H54 (cell line): Measurements from ENCODE around the gene PTPRG.

Source experiments
- DNase-seq: peaks from one replicate; pipeline ENCODE4 v3.0.0; 2011; ENCODE audit warnings: low spot score, mixed read lengths; ENCODE audit not compliant: insufficient read length
- FAIRE-seq: peaks from 3 replicates; lab custom pipeline; 2011; peaks lifted over from hg19 to GRCh38; lab: Jason Lieb, UNC
- POLR2A ChIP-seq: IDR thresholded peaks from 2 replicates; pipeline ENCODE4 v1.6.1; 2011; ENCODE audit warnings: low read depth, mild to moderate bottlenecking, low read length

The PTPRG gene

DNA sequence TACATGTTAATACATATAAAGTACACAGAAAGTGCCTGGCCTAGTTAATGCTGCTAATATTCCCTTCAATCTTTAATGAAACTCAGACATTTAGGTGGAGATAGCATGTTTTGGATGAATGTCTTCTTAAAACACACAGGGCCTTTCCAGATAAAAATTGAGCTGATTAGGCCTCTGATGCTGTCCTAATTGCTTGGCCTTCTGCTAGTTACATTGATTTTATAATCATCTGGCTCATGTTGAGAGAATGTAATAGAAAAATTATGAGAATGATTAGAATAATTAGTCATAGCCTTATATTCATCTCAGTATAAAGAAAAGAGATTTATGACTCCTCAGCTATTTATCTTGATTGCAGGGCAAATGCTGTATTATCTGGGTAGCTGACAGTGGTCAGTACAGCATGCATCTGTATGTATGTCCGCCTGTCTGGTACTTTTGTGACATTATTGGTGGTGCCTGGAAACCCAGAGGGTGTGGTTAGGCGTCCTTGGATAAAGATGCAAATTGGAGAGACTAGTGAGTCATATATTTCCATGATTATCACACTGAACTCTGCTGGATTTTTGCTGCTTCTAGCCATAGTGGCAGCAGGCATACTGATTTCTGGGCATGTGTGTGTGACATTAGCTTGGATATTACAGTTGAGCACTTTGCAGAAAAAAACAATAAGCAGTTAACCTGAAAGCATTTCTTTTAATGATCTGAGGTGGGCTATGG, 691.2 kb downstream of the PTPRG start:
- no peak for TF ChIP-seq POLR2A
- DNase-seq (no peak), FAIRE-seq (peak; percentile 38)

DNA sequence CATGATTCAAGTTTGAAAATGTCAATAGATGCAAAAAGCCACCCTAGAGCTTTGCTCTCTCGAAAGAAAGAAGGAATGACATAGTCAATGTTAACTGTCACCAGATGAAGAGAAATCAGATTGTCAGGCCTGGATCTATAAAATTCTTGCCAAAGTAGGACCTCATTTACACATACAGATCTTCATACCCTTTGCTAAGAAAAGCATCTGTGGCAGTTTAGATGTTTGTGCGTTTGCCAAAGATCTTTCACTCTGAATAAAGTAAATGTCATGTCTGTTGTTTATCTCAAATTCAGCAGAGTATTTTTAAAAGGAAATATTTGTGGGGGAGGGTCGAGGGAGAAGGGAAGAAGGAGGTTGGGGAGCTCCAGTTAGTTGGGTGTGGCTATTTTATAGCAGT, 692.6 kb downstream of the PTPRG start:
- no peak for FAIRE-seq
- no peak for DNase-seq
- TF ChIP-seq POLR2A = no peak

DNA sequence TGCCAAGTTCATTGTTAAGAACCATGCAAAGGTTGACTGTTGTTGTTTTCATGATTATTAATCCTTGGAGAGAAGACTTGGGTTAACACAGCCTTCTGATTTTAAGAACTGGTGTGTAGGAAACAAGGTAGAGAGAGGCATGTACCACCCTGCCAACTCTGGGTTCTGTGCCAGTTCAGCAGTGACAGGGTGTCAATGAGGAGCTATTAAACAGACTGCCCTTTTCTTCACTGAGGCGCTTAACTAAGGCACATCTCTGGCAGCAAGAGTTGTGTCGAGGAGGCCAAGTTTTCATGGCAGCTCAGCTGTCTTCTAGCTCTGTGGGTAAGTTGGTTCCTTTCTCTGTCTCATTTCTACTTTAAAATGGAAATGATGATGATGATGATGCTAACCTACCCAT, 694.4 kb downstream of the PTPRG start:
- no peak for FAIRE-seq
- no peak for DNase-seq

DNA sequence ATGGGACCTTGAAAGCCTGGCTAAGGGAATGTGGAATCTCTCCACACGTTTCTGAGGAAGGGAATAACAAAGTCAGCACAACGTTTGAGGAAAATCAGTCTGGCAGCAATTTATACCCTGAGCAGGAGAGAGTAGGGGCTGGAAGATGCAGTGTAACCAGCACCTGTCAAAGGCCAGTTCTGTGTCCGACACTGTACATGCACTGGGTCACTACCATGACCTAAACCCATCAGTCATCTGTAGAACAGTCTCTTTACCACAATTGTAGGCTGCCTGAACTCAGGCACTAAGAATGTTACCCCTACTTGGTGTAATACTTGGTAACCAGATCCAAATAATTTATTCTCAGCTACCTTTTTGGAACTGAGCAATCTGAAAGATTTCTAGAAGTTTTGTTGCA, 698.6 kb downstream of the PTPRG start:
- no peak for FAIRE-seq
- no peak for TF ChIP-seq POLR2A
- no peak for DNase-seq

More for the DNA sequence above, 694.4 kb downstream of the PTPRG start:
- no peak for TF ChIP-seq POLR2A

DNA sequence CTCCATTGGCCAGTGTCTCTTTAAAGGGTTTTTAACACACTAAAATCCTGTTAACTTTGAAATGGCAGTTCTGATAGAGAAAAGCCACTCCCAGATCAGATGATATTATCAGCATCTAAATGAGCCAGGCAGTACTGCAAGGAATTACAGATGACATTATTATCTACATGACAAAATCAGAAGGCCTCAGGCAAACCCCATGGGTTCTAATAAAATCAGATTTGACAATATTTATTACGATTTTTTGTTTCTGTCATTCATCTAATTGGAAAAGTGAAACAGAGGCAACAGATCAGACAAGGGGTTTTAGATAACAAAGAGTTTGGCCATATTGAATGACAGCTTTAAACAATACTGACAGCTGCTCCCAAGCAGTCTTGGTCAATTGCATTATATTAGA, 699.3 kb downstream of the PTPRG start:
- no peak for TF ChIP-seq POLR2A
- DNase-seq = no peak
- no peak for FAIRE-seq

DNA sequence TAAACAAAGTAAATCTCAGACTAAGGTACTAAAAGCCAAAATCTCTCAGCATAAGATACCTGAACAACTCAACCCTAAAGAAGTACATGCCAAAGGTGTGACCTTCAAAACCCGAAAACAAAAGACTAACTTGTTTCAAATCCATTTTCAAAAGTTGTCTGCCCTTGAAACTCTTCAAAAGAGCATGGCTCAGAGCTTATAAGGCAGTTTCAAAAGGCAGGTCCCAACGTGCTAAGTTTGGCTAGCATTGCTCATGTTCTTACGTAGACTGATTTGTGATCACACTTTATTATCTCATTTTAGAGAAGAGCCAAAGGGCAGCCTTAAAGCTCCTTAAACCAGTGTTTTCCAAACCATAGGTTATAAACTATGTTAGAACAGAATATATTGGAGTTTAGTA, 699.8 kb downstream of the PTPRG start:
- TF ChIP-seq POLR2A = no peak
- FAIRE-seq (no peak), DNase-seq (no peak)

DNA sequence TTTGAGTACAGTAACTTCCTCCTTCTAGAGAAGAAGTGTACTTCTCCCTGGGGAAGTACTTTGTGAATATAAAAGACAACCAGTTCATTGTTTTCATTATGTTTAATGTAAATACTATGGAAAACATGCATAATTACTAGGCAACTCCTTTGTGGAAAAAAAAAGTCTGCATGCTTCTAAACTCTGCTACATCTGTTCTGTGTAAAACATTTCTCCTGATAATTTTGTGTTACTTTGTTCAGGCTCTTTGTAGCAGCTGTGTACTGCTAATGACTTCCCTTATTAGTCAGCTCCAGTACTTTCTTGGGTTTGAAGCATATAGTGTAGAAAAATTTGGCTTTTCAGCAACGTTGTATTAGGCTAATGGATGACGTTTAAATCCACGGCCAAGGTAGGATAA, 700.4 kb downstream of the PTPRG start:
- TF ChIP-seq POLR2A = no peak
- FAIRE-seq (no peak), DNase-seq (no peak)

DNA sequence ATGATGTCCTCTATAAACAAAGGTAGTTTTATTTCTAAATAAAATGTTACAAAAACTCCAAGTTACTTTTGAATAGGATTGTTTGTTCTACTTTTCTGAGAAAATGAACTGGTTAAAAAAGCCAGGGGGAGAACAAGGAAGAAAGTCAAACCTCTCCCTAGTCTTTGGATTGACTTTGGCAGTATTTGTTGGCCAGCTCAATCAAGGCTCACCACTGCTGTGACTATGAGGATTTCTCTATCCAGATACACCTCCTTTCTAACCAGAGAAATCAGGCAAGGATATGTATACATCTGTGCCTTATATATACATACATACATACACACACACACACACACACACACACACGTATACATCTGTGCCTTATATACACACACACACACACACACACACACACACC, 704.2 kb downstream of the PTPRG start:
- FAIRE-seq (no peak), DNase-seq (no peak)
- no peak for TF ChIP-seq POLR2A

DNA sequence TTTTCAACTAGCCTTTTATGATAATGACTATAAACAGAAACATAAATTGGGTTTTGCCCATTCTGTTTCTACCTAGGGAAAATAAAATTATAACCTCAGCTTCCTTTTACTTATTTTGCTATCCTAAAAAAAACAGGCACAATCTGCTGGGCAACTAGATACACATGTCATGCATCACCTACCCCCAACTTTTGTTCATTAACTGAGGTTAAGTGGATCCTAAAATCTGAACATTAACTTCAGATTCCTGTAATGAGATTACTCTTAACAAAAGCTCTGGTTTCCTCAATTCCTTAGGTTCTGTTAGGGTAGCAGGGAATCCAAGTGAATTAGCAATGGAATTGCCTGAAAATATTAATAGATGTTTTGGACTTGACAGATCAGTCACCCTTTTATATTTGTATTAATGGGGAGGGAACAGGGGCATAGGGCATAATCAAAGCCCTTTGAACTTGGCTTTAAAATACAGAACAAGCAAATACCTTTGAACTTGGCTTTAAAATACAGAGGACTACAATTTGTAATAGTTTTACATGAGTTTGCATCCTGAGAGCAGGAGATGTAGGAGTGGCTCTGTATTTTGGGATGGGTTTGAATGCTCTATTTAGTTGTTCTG, 705.4 kb downstream of the PTPRG start:
- no peak for TF ChIP-seq POLR2A
- no peak for FAIRE-seq
- DNase-seq = no peak

DNA sequence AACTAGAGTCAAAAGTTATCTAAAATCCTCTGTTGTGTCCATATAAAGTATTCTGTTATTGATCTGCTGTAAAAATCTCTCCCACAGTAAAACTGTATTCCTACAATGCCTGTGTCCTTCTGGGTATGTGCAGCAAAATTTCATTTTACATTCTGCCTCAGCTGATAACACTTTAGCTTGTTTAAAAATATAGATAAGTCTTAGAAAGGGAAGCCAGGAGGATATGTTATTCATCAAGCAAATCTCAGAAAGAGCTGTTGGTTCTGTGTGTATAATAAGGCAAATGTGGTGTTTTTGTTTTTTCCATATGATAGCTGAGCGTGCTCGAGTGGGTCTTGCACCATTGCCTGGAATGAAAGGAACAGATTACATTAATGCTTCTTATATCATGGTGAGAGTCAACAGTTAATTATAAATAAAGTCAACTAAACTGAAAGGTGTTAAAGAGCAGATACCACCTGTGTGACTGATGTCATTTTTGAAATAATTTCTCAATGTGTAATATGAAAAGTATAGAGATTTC, 715.3 kb downstream of the PTPRG start:
- no peak for FAIRE-seq
- no peak for DNase-seq
- no peak for TF ChIP-seq POLR2A

DNA sequence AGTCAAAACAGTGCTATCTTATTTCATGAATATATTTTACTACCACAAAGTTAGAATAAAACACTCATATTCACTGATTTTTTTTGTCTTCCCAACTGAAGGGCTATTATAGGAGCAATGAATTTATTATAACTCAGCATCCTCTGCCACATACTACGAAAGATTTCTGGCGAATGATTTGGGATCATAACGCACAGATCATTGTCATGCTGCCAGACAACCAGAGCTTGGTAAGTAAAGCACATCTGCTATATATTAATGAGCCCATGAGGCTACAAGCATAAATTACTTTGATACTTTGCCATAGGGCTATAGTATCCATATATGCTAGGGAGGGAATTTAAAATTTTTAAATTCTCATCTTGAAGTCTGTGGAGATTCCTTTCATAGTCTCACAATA, 716.1 kb downstream of the PTPRG start:
- TF ChIP-seq POLR2A = no peak
- no peak for DNase-seq
- FAIRE-seq = no peak

DNA sequence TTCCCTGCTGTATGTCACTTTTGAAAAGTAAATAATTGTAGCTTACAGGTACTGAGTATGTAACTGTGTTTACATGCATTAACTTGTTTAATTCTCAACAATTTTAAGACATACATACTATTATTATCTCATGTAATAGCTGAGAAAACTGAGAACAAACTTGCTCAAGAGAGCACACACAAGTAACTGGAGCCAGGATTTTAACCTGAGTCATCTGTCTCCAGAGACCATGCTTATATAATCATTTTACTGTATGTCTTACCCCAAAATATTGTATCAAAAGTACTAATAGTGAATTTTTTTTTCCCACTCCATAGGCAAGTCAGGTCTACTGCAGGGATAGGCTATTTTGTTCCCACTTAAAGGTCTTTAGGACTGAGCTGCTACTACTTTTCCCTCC, 716.6 kb downstream of the PTPRG start:
- DNase-seq (no peak), FAIRE-seq (no peak)
- TF ChIP-seq POLR2A = no peak

DNA sequence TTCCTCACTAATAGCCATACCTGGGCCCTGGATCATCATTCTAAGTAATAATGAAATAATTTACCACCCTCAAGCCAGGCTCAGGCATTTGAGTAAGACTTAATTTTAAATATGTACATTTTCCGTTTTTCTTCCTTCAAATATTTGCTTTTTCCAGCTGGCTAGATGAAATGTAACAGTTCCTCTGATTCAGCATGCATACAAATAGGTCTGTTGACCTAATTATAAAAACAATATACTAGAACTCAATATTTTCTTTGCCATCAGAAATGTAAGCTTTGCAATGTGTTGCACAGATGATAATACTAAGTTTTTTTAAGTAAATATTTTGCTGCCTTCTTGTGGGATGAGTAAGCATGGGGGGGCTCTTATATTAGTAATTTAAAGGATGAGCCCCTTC, 720.4 kb downstream of the PTPRG start:
- no peak for TF ChIP-seq POLR2A
- FAIRE-seq (no peak), DNase-seq (no peak)

DNA sequence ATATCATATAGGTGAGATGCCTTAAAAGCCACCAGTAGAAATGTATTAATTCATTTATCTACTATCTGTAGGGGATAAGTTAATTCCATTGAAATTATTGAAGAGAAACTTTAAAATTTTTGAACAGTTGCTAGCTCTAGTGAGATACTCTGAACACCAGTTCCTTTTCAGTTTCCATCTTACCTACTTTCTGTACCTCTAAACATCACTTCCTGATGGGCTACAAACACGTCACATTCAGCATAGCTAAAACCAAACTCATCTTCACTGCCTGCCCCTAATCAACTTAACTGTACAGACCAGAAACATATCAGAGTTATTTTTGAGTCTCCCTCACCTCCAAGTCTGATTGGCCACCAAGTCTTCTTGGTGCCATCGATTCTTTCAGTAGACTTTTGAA, 723.1 kb downstream of the PTPRG start:
- no peak for TF ChIP-seq POLR2A
- no peak for FAIRE-seq

More for the DNA sequence above, 723.1 kb downstream of the PTPRG start:
- no peak for DNase-seq
